ENCODE results near the gene UXS1.

UXS1 gene

GRCh38 chr2:106189764-106190468, 4.2 kb downstream of the UXS1 start:
- FAIRE-seq, result peak; percentile 31

GRCh38 chr2:106189325-106189724, 4.8 kb downstream of the UXS1 start:
- peak; percentile 80 for FAIRE-seq
- DNase-seq (ENCODE audit: insufficient read length, low spot score), result no peak

More at GRCh38 chr2:106189764-106190468, 4.2 kb downstream of the UXS1 start:
- no peak for DNase-seq (ENCODE audit: insufficient read length, low spot score)

- no peak for FAIRE-seq
- no peak for DNase-seq (ENCODE audit: insufficient read length, low spot score)
Measured at GRCh38 chr2:106187273-106187891, 6.7 kb downstream of the UXS1 start.

GRCh38 chr2:106185475-106186184, 8.5 kb downstream of the UXS1 start:
- FAIRE-seq (no peak), DNase-seq (ENCODE audit: insufficient read length, low spot score) (no peak)

- no peak for DNase-seq (ENCODE audit: insufficient read length, low spot score)
- no peak for FAIRE-seq
Measured at GRCh38 chr2:106184857-106185256, 9.2 kb downstream of the UXS1 start.

- DNase-seq (ENCODE audit: insufficient read length, low spot score), result no peak
- FAIRE-seq, result peak; percentile 83
Measured at GRCh38 chr2:106184394-106184793, 9.7 kb downstream of the UXS1 start.

- DNase-seq (ENCODE audit: insufficient read length, low spot score), result no peak
- FAIRE-seq, result peak; percentile 49
Measured at GRCh38 chr2:106183101-106183696, 10.9 kb downstream of the UXS1 start.

- DNase-seq (ENCODE audit: insufficient read length, low spot score), result no peak
Measured at GRCh38 chr2:106181064-106181463, 13.0 kb downstream of the UXS1 start.

GRCh38 chr2:106180602-106181001, 13.5 kb downstream of the UXS1 start:
- DNase-seq (ENCODE audit: insufficient read length, low spot score) (no peak), FAIRE-seq (no peak)

More at GRCh38 chr2:106181064-106181463, 13.0 kb downstream of the UXS1 start:
- no peak for FAIRE-seq

GRCh38 chr2:106178716-106179115, 15.4 kb downstream of the UXS1 start:
- DNase-seq (ENCODE audit: insufficient read length, low spot score), result no peak
- no peak for FAIRE-seq

- FAIRE-seq (no peak), DNase-seq (ENCODE audit: insufficient read length, low spot score) (no peak)
Measured at GRCh38 chr2:106177581-106177980, 16.5 kb downstream of the UXS1 start.

GRCh38 chr2:106176446-106177099, 17.5 kb downstream of the UXS1 start:
- no peak for FAIRE-seq
- no peak for DNase-seq (ENCODE audit: insufficient read length, low spot score)

- DNase-seq (ENCODE audit: insufficient read length, low spot score), result no peak
- no peak for FAIRE-seq
Measured at GRCh38 chr2:106175086-106175850, 18.8 kb downstream of the UXS1 start.

GRCh38 chr2:106174056-106174455, 20.0 kb downstream of the UXS1 start:
- no peak for DNase-seq (ENCODE audit: insufficient read length, low spot score)
- no peak for FAIRE-seq

- no peak for FAIRE-seq
- no peak for DNase-seq (ENCODE audit: insufficient read length, low spot score)
Measured at GRCh38 chr2:106172649-106173048, 21.5 kb downstream of the UXS1 start.

GRCh38 chr2:106168657-106169056, 25.4 kb downstream of the UXS1 start:
- FAIRE-seq, result peak; percentile 62

GRCh38 chr2:106167067-106167466, 27.0 kb downstream of the UXS1 start:
- FAIRE-seq (no peak), DNase-seq (ENCODE audit: insufficient read length, low spot score) (no peak)

More at GRCh38 chr2:106168657-106169056, 25.4 kb downstream of the UXS1 start:
- DNase-seq (ENCODE audit: insufficient read length, low spot score), result no peak

GRCh38 chr2:106165561-106165960, 28.5 kb downstream of the UXS1 start:
- FAIRE-seq (no peak), DNase-seq (ENCODE audit: insufficient read length, low spot score) (no peak)

- FAIRE-seq (no peak), DNase-seq (ENCODE audit: insufficient read length, low spot score) (no peak)
Measured at GRCh38 chr2:106165029-106165428, 29.1 kb downstream of the UXS1 start.

GRCh38 chr2:106163948-106164545, 30.1 kb downstream of the UXS1 start:
- FAIRE-seq (no peak), DNase-seq (ENCODE audit: insufficient read length, low spot score) (no peak)
